Mesodermal cell (in vitro differentiated cells): ENCODE measurements around the gene PNISR. TPM values are rescaled to one million over a fixed set of nuclear protein-coding genes. Genes with fewer than 3 reads are reported as not detected.
A peak's percentile ranks its signal among the peaks of the same experiment; 100 is the strongest.
"Not testable (repeated sequence)": the region's sequence is repeated elsewhere in the genome, so short reads cannot be mapped to it uniquely, and the experiment has no call there.

Source experiments
- H3K27ac ChIP-seq: 2 replicates; pipeline ENCODE4 v1.7.0; 2013; ENCODE audit warnings: mild to moderate bottlenecking, low read depth, low read length, moderate library complexity; ENCODE audit not compliant: severe bottlenecking
- H3K36me3 ChIP-seq: 2 replicates; pipeline ENCODE4 v1.7.1; 2013; ENCODE audit warnings: mild to moderate bottlenecking, low read length, moderate library complexity; ENCODE audit not compliant: control insufficient read depth, insufficient read depth
- H3K4me1 ChIP-seq: one replicate; pipeline ENCODE4 v1.7.1; 2013; ENCODE audit warnings: mild to moderate bottlenecking, low read length; ENCODE audit not compliant: insufficient read depth, control insufficient read depth, poor library complexity, severe bottlenecking
- H3K4me3 ChIP-seq: 2 replicates; pipeline ENCODE4 v1.7.0; 2013; ENCODE audit warnings: low read length, control low read depth, mild to moderate bottlenecking; ENCODE audit not compliant: insufficient read depth, poor library complexity, severe bottlenecking; ENCODE audit errors: extremely low read depth
- H3K9me3 ChIP-seq: 2 replicates; pipeline ENCODE4 v1.7.1; 2013; ENCODE audit warnings: mild to moderate bottlenecking, low read length, moderate library complexity; ENCODE audit not compliant: control insufficient read depth
- WGBS, 2 experiments: methylation state at CpG; one replicate each; pipeline ENCODE4 v1.1.5; 2013; ENCODE audit warnings: missing lambda C conversion rate in 2 of 2; ENCODE audit not compliant: insufficient coverage in 2 of 2; 5-methylcytosine and 5-hydroxymethylcytosine counted together
- polyA plus RNA-seq, 2 experiments: library from polyadenylated mRNA; stranded (reverse); fragments of 50-300 nt; gene quantifications; one replicate each; pipeline ENCODE4 v1.2.3, GENCODE V29; 2013

The PNISR gene
- polyA plus RNA-seq (2013, experiment 1 of 2): 115 TPM
- 128 TPM for polyA plus RNA-seq (2013, experiment 2 of 2)

DNA sequence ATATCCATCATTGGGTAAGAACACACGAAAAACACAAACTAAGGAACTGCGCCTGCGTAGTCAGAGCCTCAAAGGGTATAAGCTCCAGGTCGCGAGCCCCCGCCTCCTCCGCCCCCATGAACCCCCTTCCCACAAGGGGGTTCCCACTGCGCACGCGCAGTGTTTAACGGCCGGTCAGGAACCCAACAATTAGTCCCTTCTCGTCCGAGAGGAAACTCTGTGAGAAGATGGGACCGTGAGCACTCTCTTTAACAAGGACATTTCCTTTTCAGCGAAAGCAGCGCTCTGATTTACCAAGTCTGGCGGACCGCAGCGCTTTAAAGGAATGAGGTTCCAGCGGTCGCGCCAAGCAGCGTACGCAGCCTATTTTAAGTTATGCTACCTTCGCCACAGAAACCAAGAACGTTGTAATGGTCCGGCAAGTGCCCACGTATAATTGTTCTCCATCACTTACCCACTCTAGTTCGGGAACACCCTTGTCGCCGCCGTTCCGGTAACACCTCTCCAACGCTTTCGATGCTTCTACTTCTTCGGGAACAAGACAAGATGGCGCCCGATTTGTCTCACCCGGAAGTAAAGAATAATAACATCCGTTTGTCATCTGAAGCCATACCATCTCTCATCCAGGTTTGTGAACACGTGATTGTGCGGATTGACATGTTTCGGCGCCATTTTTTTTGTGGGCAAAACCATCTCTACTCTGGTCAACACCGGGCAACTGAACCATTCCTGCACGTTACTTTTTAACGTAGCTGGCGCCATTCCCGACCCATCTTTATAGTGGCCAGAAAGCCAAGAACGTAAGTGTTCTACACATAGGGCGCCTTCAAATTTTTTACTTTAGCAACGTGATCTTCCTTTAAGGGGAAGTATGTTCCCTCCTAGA is at the start of gene PNISR:
TSS of gene PNISR (minus strand) at position 548 of the 886 bp plus-strand sequence. CDS start 10,649 bp downstream, outside the sequence.
- H3K9me3 ChIP-seq: no peaks in the 10 kb centered on the region
- WGBS, 2 experiments: 0 to 1% methylated on average over 37 to 50 of the region's 53 CpGs
- peaks cover 6% of the 10 kb centered on the region for H3K4me1 ChIP-seq
- peaks cover 21% of the 10 kb centered on the region for H3K36me3 ChIP-seq
- H3K27ac ChIP-seq: peak within 1 kb of the TSS; percentile 100
- peak within 1 kb of the TSS; percentile 88 for H3K4me3 ChIP-seq

GRCh38 chr6:99473730-99474129 is 48.6 kb upstream of the PNISR start:
- Histone ChIP-seq H3K4me3 (no peak overlapping the region), H3K27ac (no peak overlapping the region), H3K4me1 (no peaks in the 10 kb centered on the region), H3K36me3 (peaks cover 26% of the 10 kb centered on the region), H3K9me3 (no peaks in the 10 kb centered on the region)

DNA sequence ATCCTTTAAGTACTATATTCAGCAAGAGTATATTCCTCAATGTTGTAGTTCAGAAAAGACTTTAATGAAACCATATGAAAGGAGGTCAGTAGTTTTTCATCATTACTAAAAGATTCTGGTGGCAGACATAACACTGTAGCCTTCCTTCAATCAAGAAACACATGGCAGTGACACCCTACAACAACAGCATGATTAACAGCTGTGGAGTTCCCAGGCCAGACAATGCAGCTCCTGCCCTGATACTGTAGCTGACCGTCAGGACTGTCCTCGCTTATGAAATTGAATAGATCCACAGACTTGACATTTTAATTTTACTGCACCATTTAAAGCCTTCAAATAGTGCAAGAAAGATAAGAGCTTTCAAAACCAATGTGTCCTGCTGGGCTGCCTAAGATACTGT is 46.5 kb upstream of the PNISR start:
- Histone ChIP-seq H3K4me3 (no peak overlapping the region), H3K27ac (no peak overlapping the region), H3K9me3 (no peaks in the 10 kb centered on the region), H3K36me3 (peaks cover 18% of the 10 kb centered on the region), H3K4me1 (no peaks in the 10 kb centered on the region)
- 80% methylated on average over 2 of the region's 2 CpGs; no CpG with 5 or more reads in 1 of the 2 experiments for WGBS, 2 experiments

GRCh38 chr6:99467509-99468106 is 42.5 kb upstream of the PNISR start:
- H3K36me3 ChIP-seq: peaks cover 13% of the 10 kb centered on the region
- no CpG with 5 or more reads among the region's 3 CpGs for WGBS, 2 experiments
- H3K9me3 ChIP-seq: no peaks in the 10 kb centered on the region
- H3K4me3 ChIP-seq: no peak overlapping the region
- H3K27ac ChIP-seq: no peak overlapping the region
- H3K4me1 ChIP-seq: no peaks in the 10 kb centered on the region

- peaks cover 17% of the 10 kb centered on the region for H3K36me3 ChIP-seq
- WGBS, 2 experiments: no CpG with 5 or more reads among the region's 2 CpGs
Measured at GRCh38 chr6:99459133-99459532, 34.0 kb upstream of the PNISR start.

GRCh38 chr6:99458319-99458718 is 33.2 kb upstream of the PNISR start:
- H3K4me1 ChIP-seq: no peaks in the 10 kb centered on the region
- no peak overlapping the region for H3K27ac ChIP-seq
- WGBS, 2 experiments: 82 to 100% methylated on average over 1 to 2 of the region's 2 CpGs
- H3K4me3 ChIP-seq: no peak overlapping the region
- H3K9me3 ChIP-seq: no peaks in the 10 kb centered on the region
- H3K36me3 ChIP-seq: peaks cover 11% of the 10 kb centered on the region

More at GRCh38 chr6:99459133-99459532, 34.0 kb upstream of the PNISR start:
- not testable (repeated sequence) for H3K4me1 ChIP-seq, H3K9me3 ChIP-seq, H3K27ac ChIP-seq, H3K4me3 ChIP-seq

- Histone ChIP-seq H3K4me3 (no peak overlapping the region), H3K9me3 (no peaks in the 10 kb centered on the region), H3K27ac (no peak overlapping the region), H3K4me1 (no peaks in the 10 kb centered on the region), H3K36me3 (peaks cover 33% of the 10 kb centered on the region)
- 87 to 94% methylated on average over 3 of the region's 4 CpGs for WGBS, 2 experiments
Measured at GRCh38 chr6:99446076-99446475, 21.0 kb upstream of the PNISR start.

DNA sequence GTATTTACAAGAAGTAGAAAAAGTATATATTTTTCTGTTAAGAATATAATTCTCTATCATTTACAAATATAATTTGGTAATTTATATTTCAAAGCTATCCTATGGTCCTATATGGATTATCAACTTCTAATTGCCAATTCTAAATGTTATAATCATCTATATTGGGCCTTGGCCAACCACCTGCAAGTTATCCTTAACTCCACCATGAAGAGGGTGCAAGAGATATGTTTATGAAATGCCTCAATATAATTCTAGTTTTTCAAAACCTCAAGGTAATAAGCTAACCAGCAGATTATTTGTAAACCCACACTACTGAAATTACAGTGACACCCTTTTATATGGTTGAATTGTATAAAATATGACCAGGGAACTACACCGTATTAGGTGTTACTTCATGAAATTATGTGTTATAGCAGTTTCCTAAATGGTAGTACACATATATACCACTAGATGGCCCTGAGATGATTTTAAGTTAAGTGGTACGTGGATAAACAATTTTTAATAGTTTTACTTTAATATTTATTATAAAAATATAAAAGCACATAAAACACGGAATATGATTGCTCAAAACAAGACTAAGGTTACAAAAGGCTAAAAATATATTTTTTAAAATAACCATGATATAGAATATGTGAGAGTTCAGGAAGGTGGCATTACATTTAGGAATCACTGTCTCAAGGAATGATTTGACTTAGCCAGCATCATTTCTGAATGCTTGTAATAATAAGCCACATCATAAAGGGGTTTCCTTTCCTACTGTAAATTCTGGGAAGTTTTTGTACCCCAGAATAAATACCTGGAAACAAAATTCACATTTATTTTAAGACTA is 9.8 kb upstream of the PNISR start:
- H3K4me1 ChIP-seq: no peaks in the 10 kb centered on the region
- no peaks in the 10 kb centered on the region for H3K9me3 ChIP-seq
- H3K4me3 ChIP-seq: no peak overlapping the region
- no peak overlapping the region for H3K27ac ChIP-seq
- H3K36me3 ChIP-seq: peaks cover 19% of the 10 kb centered on the region
- WGBS, 2 experiments: no CpG with 5 or more reads among the region's 3 CpGs

DNA sequence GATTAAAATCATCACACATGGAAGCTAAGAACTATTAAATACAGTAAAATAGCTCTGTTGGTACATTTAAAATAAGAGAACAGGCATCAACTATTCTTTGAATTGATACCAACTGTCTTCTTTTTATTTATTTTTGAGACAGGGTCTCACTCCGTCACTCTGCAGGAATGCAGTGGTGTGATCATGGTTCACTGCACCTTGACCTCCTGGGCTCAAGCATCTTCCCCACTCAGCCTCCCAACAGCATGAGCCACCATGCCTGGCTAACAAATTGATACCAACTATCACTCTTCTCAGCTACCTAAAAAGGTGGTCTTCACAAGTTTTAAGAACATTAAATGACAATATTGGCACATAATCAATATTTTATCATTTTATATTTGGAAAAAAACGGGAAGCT is 7.8 kb upstream of the PNISR start:
- no peak overlapping the region for H3K27ac ChIP-seq
- H3K36me3 ChIP-seq: peaks cover 17% of the 10 kb centered on the region
- no peaks in the 10 kb centered on the region for H3K9me3 ChIP-seq
- no peaks in the 10 kb centered on the region for H3K4me1 ChIP-seq
- H3K4me3 ChIP-seq: no peak overlapping the region
- 88 to 100% methylated on average over 1 of the region's 2 CpGs for WGBS, 2 experiments

- WGBS, 2 experiments: no CpG with 5 or more reads among the region's 2 CpGs
- peaks cover 15% of the 10 kb centered on the region for H3K36me3 ChIP-seq
- no peaks in the 10 kb centered on the region for H3K9me3 ChIP-seq
- H3K27ac ChIP-seq: no peak overlapping the region
- H3K4me1 ChIP-seq: no peaks in the 10 kb centered on the region
- H3K4me3 ChIP-seq: no peak overlapping the region
Measured at GRCh38 chr6:99431901-99432300, 6.8 kb upstream of the PNISR start.
